Muscle layer of colon (tissue), 2 donors: ENCODE measurements around the gene C6.
"Not testable (repeated sequence)": the region's sequence is repeated elsewhere in the genome, so short reads cannot be mapped to it uniquely, and the experiment has no call there.

Experiments
- H3K27ac ChIP-seq: one replicate; pipeline ENCODE4 v1.7.0; 2013; ENCODE audit warnings: low read depth, mild to moderate bottlenecking, low read length, moderate library complexity
- H3K27me3 ChIP-seq, 2 donors: one replicate each; pipeline ENCODE4 v1.7.0; 2013; ENCODE audit warnings: low read length in 2 of 2, mild to moderate bottlenecking in 2 of 2; ENCODE audit not compliant: insufficient read depth in 2 of 2, control insufficient read depth in 1 of 2
- H3K36me3 ChIP-seq: one replicate; pipeline ENCODE4 v1.7.0; 2013; ENCODE audit warnings: mild to moderate bottlenecking, low read length; ENCODE audit not compliant: insufficient read depth
- H3K4me1 ChIP-seq: one replicate; pipeline ENCODE4 v1.7.0; 2013; ENCODE audit warnings: mild to moderate bottlenecking, low read length; ENCODE audit not compliant: insufficient read depth
- H3K4me3 ChIP-seq, 2 donors: one replicate each; pipeline ENCODE4 v1.7.0; 2013; ENCODE audit warnings: low read length in 2 of 2, low read depth in 1 of 2, mild to moderate bottlenecking in 1 of 2, moderate library complexity in 1 of 2
- H3K9ac ChIP-seq: one replicate; pipeline ENCODE4 v1.7.0; 2013; ENCODE audit warnings: low read length
- H3K9me3 ChIP-seq: one replicate; pipeline ENCODE4 v1.7.0; 2013; ENCODE audit warnings: mild to moderate bottlenecking, low read length
- donor health status: abdominal sarcoma.
- donor health status: Adenocarcinoma of cecum.

C6 gene

DNA sequence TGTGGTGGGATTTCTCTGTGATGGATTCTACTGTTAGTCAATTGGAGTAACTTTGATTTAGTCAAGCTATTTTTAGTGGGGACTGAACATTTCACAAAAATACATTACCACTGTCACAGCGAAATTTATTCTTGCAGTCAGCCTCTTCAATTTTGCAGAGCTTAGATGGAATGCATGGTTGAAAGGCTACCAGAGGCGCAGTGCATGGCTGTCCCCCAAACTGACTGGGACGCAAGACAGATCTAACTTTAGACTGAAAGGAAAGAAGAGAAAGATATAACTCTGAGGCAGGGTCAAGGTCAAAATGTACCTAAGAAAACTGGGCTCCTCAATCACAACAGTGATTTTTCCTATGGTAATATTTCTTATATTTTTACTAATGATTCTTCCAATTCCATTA lies 13.7 kb downstream of the C6 start:
- Histone ChIP-seq H3K27ac (no peak overlapping the region), H3K9me3 (no peaks in the 10 kb centered on the region), H3K4me1 (no peaks in the 10 kb centered on the region), H3K36me3 (no peaks in the 10 kb centered on the region), H3K9ac (no peak overlapping the region), H3K4me3 (no peak overlapping the region), H3K27me3 (no peaks in the 10 kb centered on the region)

DNA sequence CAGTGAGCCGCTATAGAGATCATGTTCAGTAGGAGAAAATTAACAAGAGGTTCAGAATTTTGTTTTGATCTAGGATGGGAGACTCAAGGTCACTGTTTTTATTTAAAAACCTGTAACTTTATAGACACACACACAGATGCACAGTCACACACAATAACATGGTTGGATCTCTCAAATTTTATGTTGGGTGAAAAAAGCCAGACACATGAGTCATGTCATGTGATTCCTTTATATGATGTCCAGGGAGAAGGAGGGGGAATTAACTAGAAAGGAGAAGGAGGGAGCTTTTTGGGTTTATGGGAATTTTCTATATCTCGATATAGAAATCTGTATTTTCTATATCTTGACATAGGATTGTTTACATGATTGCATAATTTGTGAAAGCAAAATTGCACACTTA lies 17.1 kb downstream of the C6 start:
- no peak overlapping the region for H3K9ac ChIP-seq
- H3K27me3 ChIP-seq: no peaks in the 10 kb centered on the region
- H3K9me3 ChIP-seq: no peaks in the 10 kb centered on the region
- H3K4me1 ChIP-seq: no peaks in the 10 kb centered on the region
- no peak overlapping the region for H3K4me3 ChIP-seq
- H3K36me3 ChIP-seq: no peaks in the 10 kb centered on the region
- H3K27ac ChIP-seq: no peak overlapping the region

DNA sequence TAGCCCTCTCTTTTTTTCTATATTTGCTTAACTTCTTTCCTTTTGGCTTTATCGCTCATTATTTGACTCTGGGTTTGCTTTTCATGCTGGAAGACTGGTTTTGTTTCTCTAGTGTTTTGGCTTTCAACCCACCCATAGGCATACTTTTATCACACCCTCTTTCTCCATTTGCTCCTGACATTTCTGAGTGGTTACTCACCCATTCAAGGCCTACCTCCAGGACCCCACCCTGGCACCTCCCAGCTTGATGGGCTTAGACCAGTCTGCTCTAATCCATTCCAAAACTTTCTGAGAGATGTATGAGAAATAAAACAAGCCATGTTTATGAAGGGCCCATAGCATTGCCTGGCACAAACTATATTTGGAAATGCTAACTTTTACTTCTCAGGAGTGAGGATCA lies 18.1 kb downstream of the C6 start:
- Histone ChIP-seq H3K9me3 (no peaks in the 10 kb centered on the region), H3K27me3 (no peaks in the 10 kb centered on the region), H3K9ac (no peak overlapping the region), H3K4me3 (no peak overlapping the region), H3K4me1 (no peaks in the 10 kb centered on the region), H3K27ac (no peak overlapping the region), H3K36me3 (no peaks in the 10 kb centered on the region)

DNA sequence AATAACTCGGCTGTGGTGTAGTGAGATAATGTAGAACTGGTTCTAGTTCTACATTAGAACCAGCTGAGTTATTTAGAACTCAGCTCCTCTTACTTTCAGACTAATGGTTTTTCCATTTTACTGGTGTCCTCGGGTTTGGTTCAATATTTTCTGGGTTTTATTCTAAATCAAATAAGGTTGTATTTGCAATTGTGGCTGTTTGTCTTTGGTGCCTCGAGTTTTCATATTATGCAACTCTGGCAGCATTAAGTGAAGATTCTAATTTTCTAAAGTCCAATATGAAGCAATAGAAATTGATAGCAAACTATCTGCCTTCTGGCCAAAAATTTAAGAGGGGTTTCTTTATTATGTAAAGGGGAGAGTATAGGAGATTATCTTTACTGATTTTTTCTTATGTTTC lies 19.0 kb downstream of the C6 start:
- no peak overlapping the region for H3K4me3 ChIP-seq
- no peak overlapping the region for H3K27ac ChIP-seq
- H3K9ac ChIP-seq: no peak overlapping the region
- no peaks in the 10 kb centered on the region for H3K9me3 ChIP-seq
- H3K36me3 ChIP-seq: no peaks in the 10 kb centered on the region
- no peaks in the 10 kb centered on the region for H3K4me1 ChIP-seq
- H3K27me3 ChIP-seq: no peaks in the 10 kb centered on the region

DNA sequence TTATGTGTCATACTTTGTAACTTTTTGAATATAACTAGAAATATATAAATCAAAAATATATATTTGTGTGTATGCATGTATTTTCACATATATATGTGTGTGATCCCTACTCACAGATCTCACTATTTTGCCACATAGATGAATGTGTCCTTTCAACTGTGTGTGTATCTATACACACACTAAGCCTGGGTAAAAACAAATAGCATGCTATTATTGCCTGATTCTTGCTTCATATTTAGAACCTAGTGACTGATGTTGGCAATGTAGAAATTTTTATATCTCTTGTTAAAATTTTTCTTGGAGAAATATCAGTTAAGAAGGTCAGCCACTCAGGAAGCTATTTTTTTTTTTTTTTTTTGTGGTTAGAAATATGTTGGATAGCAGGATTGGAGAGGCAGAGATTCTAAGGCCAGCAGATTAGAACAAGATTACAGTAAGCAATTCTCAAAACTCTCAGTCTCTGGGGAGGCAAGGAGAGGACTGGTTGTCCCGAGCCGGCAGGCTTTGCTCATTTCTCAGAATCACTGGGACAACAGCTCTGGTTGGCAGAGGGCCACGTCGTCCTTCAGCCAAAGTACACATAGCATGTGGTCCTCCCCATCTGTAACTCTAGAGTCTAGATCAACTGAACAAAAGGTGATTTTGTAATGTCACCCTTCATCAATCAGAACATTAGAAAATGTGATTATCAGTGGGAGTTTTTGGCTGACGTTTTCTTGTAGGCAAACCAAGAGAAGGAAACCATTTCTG lies 19.7 kb downstream of the C6 start:
- Histone ChIP-seq H3K36me3 (no peaks in the 10 kb centered on the region), H3K27ac (no peak overlapping the region), H3K27me3 (no peaks in the 10 kb centered on the region), H3K4me1 (no peaks in the 10 kb centered on the region), H3K4me3 (no peak overlapping the region), H3K9ac (no peak overlapping the region), H3K9me3 (no peaks in the 10 kb centered on the region)

DNA sequence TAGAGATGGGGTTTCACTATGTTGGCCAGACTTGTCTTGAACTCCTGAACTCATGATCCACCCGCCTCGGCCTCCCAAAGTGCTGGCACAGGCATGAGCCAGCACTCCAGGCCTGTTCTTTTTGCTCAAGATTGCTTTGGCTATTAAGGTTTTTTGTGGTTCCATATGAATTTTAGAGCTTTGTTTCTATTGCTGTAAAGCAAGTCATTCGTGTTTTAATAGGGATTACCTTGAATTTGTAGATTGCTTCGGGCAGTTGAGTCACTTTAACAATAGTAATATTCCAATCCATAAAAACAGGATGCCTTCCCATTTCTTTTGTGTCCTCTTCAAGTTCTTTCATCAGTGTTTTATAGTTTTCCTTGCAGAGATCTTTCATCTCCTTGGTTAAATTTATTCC lies 22.1 kb downstream of the C6 start:
- Histone ChIP-seq H3K9me3 (no peaks in the 10 kb centered on the region), H3K27ac (no peak overlapping the region), H3K36me3 (no peaks in the 10 kb centered on the region), H3K4me1 (no peaks in the 10 kb centered on the region), H3K9ac (no peak overlapping the region), H3K27me3 (no peaks in the 10 kb centered on the region), H3K4me3 (no peak overlapping the region)

DNA sequence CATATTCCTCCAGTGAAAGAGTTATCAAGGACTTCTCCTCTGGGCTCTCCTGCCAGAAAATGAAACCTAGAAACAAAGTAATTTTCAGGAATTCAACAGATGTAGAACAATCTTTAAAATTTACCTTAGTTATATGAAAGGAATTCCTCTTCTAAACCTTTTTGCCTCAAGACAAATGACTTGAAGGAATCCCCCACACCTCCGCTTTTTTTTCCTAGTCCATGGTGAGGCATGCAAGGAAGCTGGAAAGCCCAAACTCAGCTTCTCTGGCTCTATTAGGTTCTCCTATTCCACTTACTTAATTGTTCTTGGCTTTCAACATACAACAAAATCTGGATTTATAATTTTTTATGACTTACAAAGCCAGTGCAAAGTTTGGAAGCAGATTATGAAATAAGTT lies 27.2 kb downstream of the C6 start:
- no peak overlapping the region for H3K27ac ChIP-seq
- H3K4me3 ChIP-seq: no peak overlapping the region
- H3K4me1 ChIP-seq: no peaks in the 10 kb centered on the region
- H3K36me3 ChIP-seq: no peaks in the 10 kb centered on the region
- H3K9me3 ChIP-seq: no peaks in the 10 kb centered on the region
- H3K27me3 ChIP-seq: no peaks in the 10 kb centered on the region
- H3K9ac ChIP-seq: no peak overlapping the region

DNA sequence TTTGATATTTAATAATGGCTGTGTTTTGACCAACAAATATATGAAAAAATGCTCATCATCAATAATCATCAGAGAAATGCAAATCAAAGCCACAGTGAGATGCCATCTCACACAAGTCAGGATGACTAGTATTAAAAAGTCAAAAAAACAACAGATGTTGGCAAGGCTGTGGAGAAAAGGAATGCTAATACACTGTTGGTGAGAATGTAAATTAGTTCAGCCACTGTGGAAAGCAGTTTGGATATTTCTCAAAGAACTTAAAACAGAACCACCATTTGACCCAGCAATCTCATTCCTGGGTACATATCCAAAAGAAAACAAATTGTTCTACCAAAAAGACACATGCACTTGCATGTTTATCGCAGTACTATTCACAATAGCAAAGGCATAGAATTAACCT lies 30.0 kb downstream of the C6 start:
- H3K27me3 ChIP-seq, H3K27ac ChIP-seq, H3K36me3 ChIP-seq, H3K9ac ChIP-seq, H3K9me3 ChIP-seq, H3K4me3 ChIP-seq, H3K4me1 ChIP-seq: not testable (repeated sequence)

DNA sequence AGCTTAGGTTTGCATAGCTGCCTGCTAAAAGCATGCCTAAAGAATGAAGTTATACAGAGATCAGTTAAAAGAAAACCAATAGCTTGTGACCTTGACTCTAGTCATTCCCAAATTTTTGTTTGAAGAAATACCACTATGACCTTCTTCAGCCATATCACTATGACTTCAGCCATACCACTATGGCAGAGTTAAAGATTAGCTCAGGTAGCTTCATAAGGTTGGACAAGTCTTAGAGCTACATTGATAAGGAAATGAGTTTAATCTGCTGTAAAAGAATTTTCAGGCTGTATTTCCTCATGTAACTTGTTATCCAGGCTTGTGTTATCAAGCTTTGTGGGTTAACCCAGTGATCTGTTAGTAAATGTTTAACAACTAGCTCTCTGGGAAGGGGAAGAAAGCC lies 30.7 kb downstream of the C6 start:
- H3K36me3 ChIP-seq: no peaks in the 10 kb centered on the region
- H3K4me1 ChIP-seq: no peaks in the 10 kb centered on the region
- H3K4me3 ChIP-seq: no peak overlapping the region
- no peak overlapping the region for H3K9ac ChIP-seq
- no peaks in the 10 kb centered on the region for H3K9me3 ChIP-seq
- no peak overlapping the region for H3K27ac ChIP-seq
- H3K27me3 ChIP-seq: no peaks in the 10 kb centered on the region

DNA sequence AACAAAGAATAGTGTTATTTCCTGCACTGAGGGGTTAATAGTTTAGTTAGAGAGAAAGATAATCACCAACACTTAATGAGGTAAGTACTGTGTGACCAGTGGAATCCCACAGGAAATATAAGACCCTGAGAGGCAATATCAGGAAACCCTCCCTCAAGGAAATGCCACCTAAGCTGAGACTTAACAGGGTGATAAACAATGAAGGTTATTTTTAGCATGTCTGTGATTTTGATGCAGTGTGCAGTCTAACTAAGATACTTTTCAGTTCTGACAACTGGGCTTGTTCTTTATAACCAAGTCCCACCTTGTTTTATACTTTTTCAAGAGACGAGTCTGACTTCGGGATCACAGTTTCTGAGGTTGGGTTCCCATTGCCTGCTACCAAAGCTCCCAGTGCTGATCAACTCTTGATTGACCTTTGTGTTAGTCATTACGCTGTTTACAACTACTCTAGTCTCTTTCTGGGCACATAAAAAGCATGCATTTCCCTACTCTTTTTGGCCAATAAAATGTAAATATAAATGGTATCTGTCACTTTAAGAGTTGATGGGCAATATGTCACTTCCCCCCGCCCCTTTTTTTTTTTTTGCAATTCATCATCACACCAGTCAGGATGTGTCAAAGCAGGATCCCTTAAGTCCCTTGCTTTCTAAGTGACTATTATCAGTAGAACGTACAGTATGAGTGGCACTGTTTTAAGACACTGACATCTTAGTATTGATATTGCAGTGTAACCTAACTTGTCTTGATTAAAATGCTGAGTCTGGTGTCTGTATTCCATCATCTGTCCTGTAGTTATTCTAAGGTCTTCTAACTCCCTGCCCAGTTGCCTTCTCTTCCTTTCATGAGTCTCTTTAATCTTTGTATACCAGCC lies 31.4 kb downstream of the C6 start:
- Histone ChIP-seq H3K36me3 (no peaks in the 10 kb centered on the region), H3K4me1 (no peaks in the 10 kb centered on the region), H3K27ac (no peak overlapping the region), H3K27me3 (no peaks in the 10 kb centered on the region), H3K9ac (no peak overlapping the region), H3K4me3 (no peak overlapping the region), H3K9me3 (no peaks in the 10 kb centered on the region)

DNA sequence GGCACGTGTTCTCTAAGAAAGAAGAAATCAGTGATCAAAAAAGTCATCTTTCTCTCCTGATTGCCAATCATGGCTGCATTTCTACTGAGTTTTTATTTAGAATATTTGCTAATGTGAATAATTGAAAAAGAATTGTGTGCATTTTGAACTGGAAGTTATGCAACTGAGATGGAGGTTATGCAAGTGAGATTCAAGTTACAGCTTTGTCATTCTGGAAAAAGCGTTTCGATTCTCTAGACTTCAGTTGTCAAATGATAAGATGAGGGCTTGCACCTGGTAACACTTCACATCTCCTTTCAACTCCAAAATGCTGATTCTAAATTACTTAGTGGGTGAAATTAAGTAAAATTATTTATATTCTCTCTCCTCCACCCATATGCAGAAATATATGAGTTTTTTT lies 36.4 kb downstream of the C6 start:
- H3K27me3 ChIP-seq: no peaks in the 10 kb centered on the region
- no peaks in the 10 kb centered on the region for H3K4me1 ChIP-seq
- no peaks in the 10 kb centered on the region for H3K36me3 ChIP-seq

DNA sequence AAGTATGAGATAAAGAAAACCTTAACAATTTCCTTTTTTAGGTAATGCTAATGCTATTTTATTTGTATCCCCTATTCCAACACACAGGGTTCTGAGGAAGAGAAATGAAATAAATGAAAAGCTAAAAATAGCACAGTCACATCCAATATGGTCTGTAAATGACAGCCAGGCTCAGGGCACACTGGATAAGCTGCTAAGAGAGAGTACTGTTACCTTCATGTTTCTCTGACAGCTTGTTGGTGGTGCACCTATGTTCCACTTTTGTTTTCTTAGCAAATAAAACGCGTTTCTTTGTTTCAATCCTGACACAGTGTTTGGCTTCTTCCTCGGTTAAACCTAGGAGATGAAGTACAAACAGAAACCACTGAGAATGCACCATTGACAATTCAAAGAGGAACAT lies 41.3 kb downstream of the C6 start:
- no peaks in the 10 kb centered on the region for H3K27me3 ChIP-seq
- H3K36me3 ChIP-seq: no peaks in the 10 kb centered on the region
- H3K4me1 ChIP-seq: no peaks in the 10 kb centered on the region
- H3K9ac ChIP-seq: no peak overlapping the region
- no peaks in the 10 kb centered on the region for H3K9me3 ChIP-seq
- H3K27ac ChIP-seq: no peak overlapping the region
- H3K4me3 ChIP-seq: no peak overlapping the region

More for the DNA sequence above, 36.4 kb downstream of the C6 start:
- Histone ChIP-seq H3K27ac (no peak overlapping the region), H3K9me3 (no peaks in the 10 kb centered on the region), H3K4me3 (no peak overlapping the region), H3K9ac (no peak overlapping the region)
